ENCODE measurements around the gene MYO3B. TPM values are rescaled to one million over a fixed set of nuclear protein-coding genes. Genes with fewer than 3 reads are reported as not detected.

Gene MYO3B
- polyA plus RNA-seq, 1 donor (not counting 4 experiments of a cell fraction or from before 2014, with no cell fraction given) = 4.4 TPM

GRCh38 chr2:170244555-170244954, 66.6 kb downstream of the MYO3B start:
- no peak overlapping the region for H3K4me2 ChIP-seq (ENCODE audit: control insufficient read depth, extremely low read depth, insufficient read depth, low read depth, low read length)
- no peak overlapping the region for H3K27ac ChIP-seq (ENCODE audit: control insufficient read depth, insufficient read depth, low read length)
- no peak overlapping the region for H3K4me3 ChIP-seq (ENCODE audit: control insufficient read depth in 2 of 3, extremely low read depth in 1 of 3, insufficient read depth in 2 of 3, low read depth in 1 of 3, low read length in 3 of 3)
- no peaks in the 10 kb centered on the region for H3K9me3 ChIP-seq (ENCODE audit: control insufficient read depth, low read depth, low read length)
- H3K9ac ChIP-seq (ENCODE audit: control insufficient read depth, extremely low read depth, insufficient read depth, low read length) = no peak overlapping the region
- no peaks in the 10 kb centered on the region for H3K79me2 ChIP-seq (ENCODE audit: control insufficient read depth, insufficient read depth, low read length)
- no peaks in the 10 kb centered on the region for H3K9me1 ChIP-seq (ENCODE audit: control insufficient read depth, extremely low read depth, insufficient read depth, low read length)
- peaks cover 11% of the 10 kb centered on the region for H3K27me3 ChIP-seq (ENCODE audit: control insufficient read depth, extremely low read depth, insufficient read depth, low read length)
- no peaks in the 10 kb centered on the region for H3K36me3 ChIP-seq (ENCODE audit: control insufficient read depth in 2 of 2, extremely low read depth in 1 of 2, insufficient read depth in 2 of 2, low read length in 2 of 2)
- no peaks in the 10 kb centered on the region for H4K20me1 ChIP-seq (ENCODE audit: control insufficient read depth, extremely low read depth, insufficient read depth, low read length)
- H2AFZ ChIP-seq (ENCODE audit: control insufficient read depth, low read length) = no peak overlapping the region
- DNase-seq (ENCODE audit: low read depth, low spot score) (no peak), FAIRE-seq (no peak)
- TF ChIP-seq EZH2 (IDR thresholded peaks at IDR 0.05; ENCODE audit: low read length) (no peak), CTCF (optimal IDR thresholded peaks at IDR 0.05 in 1 of 3, IDR thresholded peaks at IDR 0.05 in 1 of 3, conservative IDR thresholded peaks at IDR 0.05 in 1 of 3; ENCODE audit: extremely low read depth in 1 of 3, insufficient read depth in 2 of 3, low read length in 3 of 3) (no peak)
- dilution Hi-C loops (cut with MboI; ENCODE audit: extremely low pct_ligation_motif_present, low sequenced_read_pairs) = no loop called here
- H3K4me1 ChIP-seq (ENCODE audit: control insufficient read depth, extremely low read depth, insufficient read depth, low read length) = no peaks in the 10 kb centered on the region

GRCh38 chr2:170245312-170245711, 67.4 kb downstream of the MYO3B start:
- Histone ChIP-seq H3K4me2 (ENCODE audit: control insufficient read depth, extremely low read depth, insufficient read depth, low read depth, low read length) (no peak overlapping the region), H3K9me1 (ENCODE audit: control insufficient read depth, extremely low read depth, insufficient read depth, low read length) (no peaks in the 10 kb centered on the region), H2AFZ (ENCODE audit: control insufficient read depth, low read length) (no peak overlapping the region), H4K20me1 (ENCODE audit: control insufficient read depth, extremely low read depth, insufficient read depth, low read length) (no peaks in the 10 kb centered on the region), H3K9ac (ENCODE audit: control insufficient read depth, extremely low read depth, insufficient read depth, low read length) (no peak overlapping the region), H3K4me1 (ENCODE audit: control insufficient read depth, extremely low read depth, insufficient read depth, low read length) (no peaks in the 10 kb centered on the region), H3K9me3 (ENCODE audit: control insufficient read depth, low read depth, low read length) (no peaks in the 10 kb centered on the region), H3K4me3 (ENCODE audit: control insufficient read depth in 2 of 3, extremely low read depth in 1 of 3, insufficient read depth in 2 of 3, low read depth in 1 of 3, low read length in 3 of 3) (no peak overlapping the region), H3K36me3 (ENCODE audit: control insufficient read depth in 2 of 2, extremely low read depth in 1 of 2, insufficient read depth in 2 of 2, low read length in 2 of 2) (no peaks in the 10 kb centered on the region), H3K27me3 (ENCODE audit: control insufficient read depth, extremely low read depth, insufficient read depth, low read length) (peaks cover 11% of the 10 kb centered on the region), H3K27ac (ENCODE audit: control insufficient read depth, insufficient read depth, low read length) (no peak overlapping the region), H3K79me2 (ENCODE audit: control insufficient read depth, insufficient read depth, low read length) (no peaks in the 10 kb centered on the region)
- DNase-seq (ENCODE audit: low read depth, low spot score) (no peak), FAIRE-seq (no peak)
- dilution Hi-C loops (cut with MboI; ENCODE audit: extremely low pct_ligation_motif_present, low sequenced_read_pairs) = no loop called here
- TF ChIP-seq CTCF (optimal IDR thresholded peaks at IDR 0.05 in 1 of 3, IDR thresholded peaks at IDR 0.05 in 1 of 3, conservative IDR thresholded peaks at IDR 0.05 in 1 of 3; ENCODE audit: extremely low read depth in 1 of 3, insufficient read depth in 2 of 3, low read length in 3 of 3) = no peak
- no peak for TF ChIP-seq EZH2 (IDR thresholded peaks at IDR 0.05; ENCODE audit: low read length)
